ENCODE measurements around the gene PQBP1. TPM values are rescaled to one million over a fixed set of nuclear protein-coding genes. Genes with fewer than 3 reads are reported as not detected.
A peak's percentile ranks its signal among the peaks of the same experiment; 100 is the strongest.

The PQBP1 gene
- total and polyA plus RNA-seq, 2 of the 13 experiments (the other 11 are each of a cell fraction or from before 2014, with no cell fraction given), result 58.1 to 80.9 TPM

- TF ChIP-seq REST (IDR thresholded peaks at IDR 0.05; ENCODE audit: borderline replicate concordance in 1 of 2, low read depth in 1 of 2, low read length in 2 of 2), result peak in 1 of 2 experiments; percentile 42; a peak in 1 of 4 replicates
- TF ChIP-seq ZSCAN29 (CRISPR knock-in tag; conservative IDR thresholded peaks at IDR 0.05), result 0 out of 2 replicates have a peak, but pooled peaks have one; percentile 38
- TF ChIP-seq BRD4 (CRISPR knock-in tag; IDR thresholded peaks at IDR 0.05), result no peak
- 0 out of 2 replicates have a peak, but pooled peaks have one; percentile 52 for TF ChIP-seq ZMYM4 (CRISPR knock-in tag; IDR thresholded peaks at IDR 0.05)
- TF ChIP-seq TFE3 (CRISPR knock-in tag; IDR thresholded peaks at IDR 0.05), result peak; percentile 53
- peak; percentile 42; the same call in 1 of the 2 replicates for TF ChIP-seq CCDC6 (CRISPR knock-in tag; IDR thresholded peaks at IDR 0.05)
- TF ChIP-seq FOXA1 (IDR thresholded peaks at IDR 0.05), result no peak
- peak; percentile 15; the same call in 1 of the 2 replicates for TF ChIP-seq FOXA1 (CRISPR knock-in tag; IDR thresholded peaks at IDR 0.05)
- TF ChIP-seq PHF8 (CRISPR knock-in tag; IDR thresholded peaks at IDR 0.05), result peak; percentile 65
- TF ChIP-seq BCLAF1 (IDR thresholded peaks at IDR 0.05), result no peak
- TF ChIP-seq YY1 (IDR thresholded peaks at IDR 0.05; ENCODE audit: insufficient read depth, insufficient replicate concordance, low read depth, low read length), result no peak
- no peak for TF ChIP-seq NFE2 (CRISPR knock-in tag; IDR thresholded peaks at IDR 0.05)
- no peak for TF ChIP-seq SNAPC5 (CRISPR knock-in tag; IDR thresholded peaks at IDR 0.05; ENCODE audit: borderline replicate concordance)
- peak in 1 of 2 experiments; percentile 92; a peak in 2 of 4 replicates for TF ChIP-seq POLR2A (IDR thresholded peaks at IDR 0.05; ENCODE audit: insufficient read depth in 1 of 2, low read depth in 2 of 2, low read length in 2 of 2)
- TF ChIP-seq RBFOX2 (IDR thresholded peaks at IDR 0.05; ENCODE audit: low read depth, low read length), result peak; percentile 86
- peak; percentile 90 for TF ChIP-seq POLR2AphosphoS5 (IDR thresholded peaks at IDR 0.05; ENCODE audit: low read depth, low read length)
- TF ChIP-seq PHF20 (CRISPR knock-in tag; IDR thresholded peaks at IDR 0.05), result peak; percentile 40; the same call in 1 of the 2 replicates
These were observed 21.1 kb downstream of the PQBP1 start, which contains the start of gene PIM2 (continued) for GRCh38 chrX:48918643-48919340.
